DMS153 treated with DMSO at 0.1 percent for 48 hours (cell line): ENCODE results near the gene STK31.
"Not testable (repeated sequence)": the region's sequence is repeated elsewhere in the genome, so short reads cannot be mapped to it uniquely, and the experiment has no call there.

ENCODE experiments used
- DNase-seq: peaks from one replicate; lab custom pipeline; 2025; ENCODE audit not compliant: unreplicated experiment; lab: John Stamatoyannopoulos, UW

The STK31 gene

DNA sequence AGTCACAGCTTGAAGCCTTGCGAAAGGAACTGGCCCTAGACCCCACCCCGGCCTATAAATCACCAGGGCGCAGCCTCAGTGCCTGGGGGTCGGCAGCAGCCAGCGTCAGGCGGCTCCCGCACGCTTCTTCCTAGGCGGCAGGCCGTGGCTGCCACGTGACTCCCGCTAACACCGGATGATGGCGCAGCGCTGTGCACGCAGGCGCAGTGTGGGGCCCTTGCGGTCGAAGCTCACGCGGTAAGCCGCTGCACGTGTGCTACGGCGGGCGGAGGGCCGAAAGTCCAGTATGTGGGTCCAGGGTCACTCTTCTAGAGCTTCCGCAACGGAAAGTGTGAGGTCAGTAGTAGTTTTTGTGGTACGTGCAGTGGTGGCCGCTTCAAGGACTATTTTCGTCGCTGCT is at the start of gene STK31:
TSS of gene STK31 (plus strand) at position 220 of the 400 bp plus-strand sequence. CDS start at position 287, 67 bp downstream.
- no peak for DNase-seq

DNA sequence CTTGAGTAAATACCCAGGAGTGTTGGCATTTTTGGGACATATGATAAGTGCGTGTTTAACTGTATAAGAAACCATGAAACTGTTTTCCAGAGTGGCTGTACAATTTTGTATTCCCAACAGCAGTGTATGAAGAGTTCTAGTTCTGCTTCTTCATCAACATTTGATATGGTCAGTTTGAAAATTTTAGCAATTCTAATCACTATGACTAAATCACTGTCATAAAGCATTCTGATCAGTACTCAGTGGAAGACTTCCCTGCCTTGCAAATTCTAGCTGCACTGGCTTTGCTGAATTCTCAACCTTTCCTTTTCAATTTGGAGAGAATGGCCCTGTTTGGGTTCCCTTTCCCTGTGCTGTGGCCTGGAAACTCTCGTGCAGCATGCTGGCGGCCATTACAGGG is 48.6 kb upstream of the STK31 start:
- no peak for DNase-seq

DNA sequence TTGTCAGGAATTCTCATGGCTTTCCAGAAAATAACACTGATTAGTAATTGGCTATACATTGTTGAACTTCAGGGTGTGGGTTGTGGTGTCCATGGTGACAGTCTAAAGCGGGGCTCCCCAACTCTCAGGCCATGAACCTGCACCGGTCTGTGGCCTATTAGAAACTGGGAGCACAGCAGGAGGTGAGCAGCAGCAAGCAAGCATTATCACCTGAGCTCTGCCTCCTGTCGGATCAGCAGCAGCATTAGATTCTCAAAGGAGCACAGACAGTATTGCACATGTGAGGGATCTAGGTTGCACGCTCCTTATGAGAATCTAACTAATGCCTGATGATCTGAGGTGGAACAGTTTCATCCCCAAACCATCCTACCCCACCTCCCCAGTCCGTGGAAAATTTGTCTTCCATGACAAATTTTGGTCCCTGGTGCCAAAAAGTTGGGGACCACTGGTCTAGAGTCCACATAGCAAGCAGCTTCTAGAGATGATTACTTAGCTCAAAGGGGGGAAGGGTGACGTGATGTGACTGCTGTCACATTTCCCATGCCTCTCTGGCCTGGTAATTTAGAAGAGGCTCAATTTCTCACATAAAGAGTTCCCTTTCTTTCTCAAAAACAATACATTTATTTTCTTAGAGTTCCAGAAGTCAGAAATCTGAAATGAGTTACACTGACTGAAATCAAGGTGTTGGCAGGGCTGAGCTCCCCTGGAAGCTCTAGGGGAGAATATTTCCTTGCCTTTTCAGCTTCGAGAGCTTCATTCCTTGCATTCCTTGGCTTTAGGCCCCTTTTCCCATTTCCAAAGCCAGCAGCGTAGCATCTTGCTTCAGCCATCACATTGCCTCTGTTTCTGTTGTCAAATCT is 47.7 kb upstream of the STK31 start:
- DNase-seq: no peak

GRCh38 chr7:23662984-23663313 is 47.1 kb upstream of the STK31 start:
- no peak for DNase-seq

DNA sequence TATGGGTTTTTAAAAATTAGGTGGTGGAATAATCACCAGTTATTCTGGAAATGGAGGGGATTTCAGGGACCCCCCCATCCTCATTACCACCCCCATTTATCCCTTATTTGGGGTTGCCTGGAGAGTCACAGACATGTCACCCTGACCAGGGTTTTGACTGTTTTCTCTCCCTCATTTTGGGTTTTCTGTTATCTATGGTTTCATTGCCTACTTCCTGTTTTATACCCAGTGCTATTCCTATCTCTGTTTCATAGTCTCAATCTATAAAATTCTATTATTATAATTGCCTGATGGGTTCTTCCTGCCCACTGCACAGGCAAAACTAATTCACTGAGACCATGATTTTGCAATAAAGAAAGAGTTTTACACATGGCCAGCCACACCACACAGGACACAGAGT is 45.9 kb upstream of the STK31 start:
- DNase-seq: no peak

- DNase-seq: no peak
Observed at GRCh38 chr7:23672033-23672432, 38.0 kb upstream of the STK31 start.

GRCh38 chr7:23679898-23680413 is 30.1 kb upstream of the STK31 start, which contains the start of gene FAM221A:
FAM221A (plus strand) TSS chr7:23680199; CDS start chr7:23680219, 20 bp downstream.
- peak; percentile 91 for DNase-seq

GRCh38 chr7:23680414-23681405 is 29.3 kb upstream of the STK31 start:
- peak; percentile 57 for DNase-seq

DNA sequence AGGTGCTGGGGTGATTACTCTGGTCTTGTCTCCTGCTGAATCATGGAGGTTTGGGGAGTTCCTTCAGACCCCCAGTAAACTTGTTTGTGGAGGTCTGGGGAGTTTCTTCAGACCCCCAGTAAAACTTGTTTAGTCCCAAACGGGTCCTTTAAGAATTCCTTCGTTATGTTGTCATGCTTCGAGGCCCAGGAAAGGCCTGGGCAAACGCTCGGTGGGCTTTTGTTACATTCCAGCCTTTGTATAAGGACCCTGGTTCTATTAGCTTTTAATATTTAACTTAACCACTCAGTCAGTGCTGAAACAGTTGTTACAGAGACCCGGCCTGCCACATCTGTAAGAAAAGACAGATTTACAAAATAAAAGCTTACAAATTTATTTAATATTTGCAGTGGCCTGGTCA is 26.0 kb upstream of the STK31 start:
- not testable (repeated sequence) for DNase-seq

DNA sequence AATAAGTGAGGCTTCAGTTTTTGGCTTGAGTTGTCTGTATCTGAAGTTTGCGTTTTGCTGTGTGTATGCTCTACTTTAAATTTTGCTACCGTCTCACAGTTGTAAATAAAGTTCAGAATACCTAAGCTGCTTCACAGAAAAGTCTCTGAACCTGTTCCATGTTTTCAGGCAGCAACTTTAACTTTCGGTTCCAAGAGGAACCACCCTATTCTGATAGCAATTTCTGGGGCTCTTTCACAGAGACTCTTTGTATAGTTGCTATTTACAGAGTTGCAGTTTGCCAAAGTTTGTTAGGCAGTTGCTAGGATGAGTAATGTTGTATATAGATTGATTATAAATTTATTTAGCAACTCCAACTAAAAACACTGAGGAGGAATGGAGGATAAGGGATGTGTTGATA is 24.3 kb upstream of the STK31 start:
- DNase-seq: no peak

- no peak for DNase-seq
Observed at GRCh38 chr7:23687011-23687410, 23.0 kb upstream of the STK31 start.

DNA sequence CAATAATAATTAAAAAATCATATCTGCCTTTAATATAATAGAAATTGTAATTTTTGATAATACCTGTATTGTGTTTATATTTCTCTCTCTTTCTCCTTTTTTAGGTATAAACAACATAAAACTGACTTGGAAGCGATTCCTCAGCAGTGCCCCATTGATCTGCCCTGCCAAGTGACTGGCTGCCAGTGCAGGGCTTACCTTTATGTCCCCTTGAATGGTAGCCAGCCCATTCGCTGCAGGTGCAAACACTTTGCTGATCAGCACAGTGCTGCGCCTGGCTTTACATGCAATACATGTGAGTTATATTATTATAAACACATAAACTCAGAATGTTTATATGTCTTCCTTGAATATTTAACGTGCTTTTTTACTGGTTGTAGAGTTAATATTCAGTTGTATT is 20.9 kb upstream of the STK31 start:
- no peak for DNase-seq

GRCh38 chr7:23691320-23691719 is 18.7 kb upstream of the STK31 start:
- DNase-seq: no peak

GRCh38 chr7:23693224-23693623 is 16.8 kb upstream of the STK31 start:
- no peak for DNase-seq

DNA sequence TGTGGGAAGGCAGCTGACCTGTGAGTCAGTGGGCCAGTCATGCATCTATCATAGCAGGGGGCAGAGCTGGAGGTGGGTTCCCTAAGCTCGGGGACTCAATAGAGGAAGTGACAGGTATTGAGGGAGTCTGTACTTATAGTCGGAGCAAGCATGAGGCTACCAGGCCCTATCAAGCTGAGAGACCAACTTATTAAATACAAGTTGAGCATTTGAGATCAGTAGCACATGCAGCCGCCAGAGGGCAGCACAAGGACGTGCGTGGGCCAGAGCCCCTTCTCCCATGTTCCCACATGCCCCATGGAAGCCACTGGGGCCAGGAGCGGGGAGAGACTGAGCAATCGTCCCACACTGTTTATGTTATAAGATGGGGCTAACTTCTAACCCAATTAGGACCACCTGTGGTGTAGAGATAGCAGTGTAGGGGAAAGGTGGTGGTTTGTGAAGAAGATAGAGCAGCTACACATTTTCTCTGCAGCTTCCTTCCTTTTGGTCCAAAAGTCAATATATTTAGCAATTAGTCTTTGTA is 13.0 kb upstream of the STK31 start:
- DNase-seq: no peak

DNA sequence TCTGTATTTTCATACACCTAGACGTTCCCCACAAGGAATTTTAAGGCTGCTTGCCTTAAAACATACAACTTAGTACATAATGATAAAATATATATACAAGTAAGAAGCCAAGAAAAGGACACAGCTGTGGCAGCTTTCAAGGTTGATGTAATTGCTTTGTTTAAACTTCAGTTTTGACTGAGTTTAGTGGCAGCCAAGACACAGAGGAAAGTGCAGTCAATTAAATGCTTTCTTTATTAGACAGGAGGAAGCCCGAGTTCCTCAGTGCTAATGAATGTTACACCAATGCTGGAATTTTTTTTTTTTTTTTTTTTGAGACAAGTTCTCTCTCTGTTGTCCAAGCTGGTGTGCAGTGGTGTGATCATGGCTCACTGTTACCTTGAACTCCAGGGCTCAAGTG is 11.2 kb upstream of the STK31 start:
- DNase-seq: no peak

DNA sequence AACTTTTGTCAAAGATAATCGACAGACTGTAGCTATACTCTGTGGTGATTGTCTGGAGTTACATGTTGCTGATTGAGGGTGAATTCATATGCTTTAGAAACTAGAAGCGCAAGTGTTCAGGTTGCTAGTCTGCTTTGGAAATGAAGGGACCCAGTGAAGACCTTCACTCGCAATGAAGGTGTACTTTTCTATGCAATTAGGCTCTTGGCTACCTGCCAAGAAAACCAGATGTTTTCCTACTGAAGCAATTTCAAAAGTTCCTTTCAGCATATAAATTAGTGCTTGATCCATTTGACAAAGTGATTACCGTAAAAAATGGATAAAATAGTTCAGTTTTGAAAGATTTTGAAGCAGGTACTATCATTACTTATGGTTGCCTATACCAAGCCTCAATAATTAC is 10.0 kb upstream of the STK31 start:
- DNase-seq: no peak

DNA sequence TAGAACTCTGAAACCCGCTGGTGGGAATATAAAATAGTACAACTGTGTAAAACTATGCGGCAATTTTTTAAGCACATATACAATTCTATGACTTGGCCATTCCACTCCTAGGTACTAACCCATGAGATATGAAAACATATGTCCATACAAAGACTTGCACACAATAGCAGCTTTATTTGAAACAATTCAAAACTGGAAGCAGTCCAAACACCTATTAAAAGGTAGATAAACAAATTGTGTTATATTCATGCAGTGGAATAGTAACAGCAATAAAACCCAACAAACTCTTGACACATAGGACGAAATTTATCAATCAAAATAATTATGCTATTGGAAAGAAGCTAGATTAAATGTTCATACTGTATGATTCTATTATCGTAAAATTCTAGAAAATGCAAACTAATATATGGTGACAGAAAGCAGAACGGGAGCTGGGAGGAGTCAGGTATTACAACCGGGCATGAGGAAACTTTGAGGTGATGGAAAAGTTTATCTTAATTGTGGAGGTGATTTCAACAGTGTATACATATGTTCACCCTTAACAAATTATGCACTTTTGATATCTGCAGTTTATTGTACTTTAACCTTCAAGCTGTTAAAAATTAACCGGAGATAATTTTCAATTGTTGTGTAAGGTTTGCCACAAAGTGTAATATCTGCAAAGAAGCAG is 803 bp upstream of the STK31 start:
- no peak for DNase-seq

- peak; percentile 74 for DNase-seq
Observed at GRCh38 chr7:23712368-23713284, 2.6 kb downstream of the STK31 start.
